GM12878 (cell line): ENCODE measurements around the gene ENOX1. TPM values are rescaled to one million over a fixed set of nuclear protein-coding genes. Genes with fewer than 3 reads are reported as not detected.

Experiments used
- ATAC-seq: fragments of 200-7000 bp; cut with Tn5 transposase; 3 replicates; pipeline ENCODE4 v1.9.1; 2020; ENCODE audit warnings: mild to moderate bottlenecking, moderate library complexity
- BruUV-seq: library from RNA; stranded (reverse); fragments of 400-500 nt; replicated peaks from 2 replicates; lab custom pipeline; 2021; lab: Mats Ljungman, UMichigan
- CTCF ChIA-PET: fragments of 300-600 bp; sonication (Branson Sonifier 250); formaldehyde crosslinking; extraction: SDS; loops from one replicate; lab custom pipeline; 2021; ENCODE audit warnings: inconsistent platforms; lab: Yijun Ruan, JAX
- POLR2A ChIA-PET: fragments of 350-600 bp; formaldehyde crosslinking; extraction: SDS; loops from one replicate; lab custom pipeline; 2021; ENCODE audit warnings: inconsistent platforms; lab: Charles Lee
- RAD21 ChIA-PET: fragments of 300-600 bp; sonication (Branson Sonifier 250); formaldehyde crosslinking; loops from one replicate; lab custom pipeline; 2023; ENCODE audit warnings: antibody characterized with exemption; ENCODE audit not compliant: unreplicated experiment; lab: Charles Lee
- SMC1A ChIA-PET: fragments of 300-600 bp; sonication (Branson Sonifier 250); formaldehyde crosslinking; loops from one replicate; lab custom pipeline; 2023; ENCODE audit not compliant: unreplicated experiment, uncharacterized antibody; lab: Charles Lee
- DNase-seq: peaks from one replicate; pipeline ENCODE4 v3.0.0-alpha.2; 2011; ENCODE audit warnings: low read depth, low spot score
- FAIRE-seq: peaks from 3 replicates; lab custom pipeline; 2011; peaks lifted over from hg19 to GRCh38; lab: Jason Lieb, UNC
- H2AFZ ChIP-seq: 2 replicates; pipeline ENCODE4 v1.6.0; 2011; ENCODE audit warnings: low read depth, low read length, control low read depth; ENCODE audit not compliant: control insufficient read depth
- H3K27ac ChIP-seq: 2 replicates; pipeline ENCODE4 v1.5.1; 2011; ENCODE audit warnings: control low read depth; ENCODE audit not compliant: control insufficient read depth, insufficient read depth
- H3K27me3 ChIP-seq, 2 experiments: replicated peaks in 1 of 2; 2 replicates each; pipeline versions ENCODE4 v1.6.0 to v1.6.1; 2011; ENCODE audit warnings: low read length in 1 of 2; ENCODE audit not compliant: control insufficient read depth in 2 of 2, insufficient read depth in 2 of 2
- H3K36me3 ChIP-seq, 2 experiments: 2 replicates each; pipeline ENCODE4 v1.5.1; 2011; ENCODE audit warnings: low read length in 1 of 2; ENCODE audit not compliant: control insufficient read depth in 2 of 2, insufficient read depth in 2 of 2
- H3K4me1 ChIP-seq: 2 replicates; pipeline ENCODE4 v1.6.1; 2011; ENCODE audit warnings: mild to moderate bottlenecking, low read length, moderate library complexity, mixed read lengths; ENCODE audit not compliant: control insufficient read depth, insufficient read depth
- H3K4me2 ChIP-seq: 2 replicates; pipeline ENCODE4 v1.6.0; 2011; ENCODE audit warnings: control low read depth; ENCODE audit not compliant: control insufficient read depth, insufficient read depth
- H3K4me3 ChIP-seq: fragments of 200-600 bp; sonication (generic); 2 replicates; pipeline ENCODE4 v1.5.1; 2016
- H3K79me2 ChIP-seq: 2 replicates; pipeline ENCODE4 v1.6.0; 2011; ENCODE audit warnings: low read length; ENCODE audit not compliant: control insufficient read depth, insufficient read depth
- H3K9ac ChIP-seq: 2 replicates; pipeline ENCODE4 v1.8.0; 2011; ENCODE audit warnings: low read length, control low read depth, mixed read lengths; ENCODE audit not compliant: control insufficient read depth, insufficient read depth
- H3K9me3 ChIP-seq: replicated peaks from 3 replicates; pipeline ENCODE4 v1.5.1; 2011; ENCODE audit warnings: mild to moderate bottlenecking, low read length; ENCODE audit not compliant: control insufficient read depth, insufficient read depth
- H4K20me1 ChIP-seq: 2 replicates; pipeline ENCODE4 v1.6.0; 2011; ENCODE audit not compliant: control insufficient read depth, insufficient read depth
- BMI1 ChIP-seq: fragments of 450-650 bp; IDR thresholded peaks from 2 replicates; pipeline ENCODE4 v1.6.1; 2016; ENCODE audit warnings: mild to moderate bottlenecking, moderate library complexity, borderline replicate concordance
- BRCA1 ChIP-seq: IDR thresholded peaks from 2 replicates; pipeline ENCODE4 v1.6.1; 2011; ENCODE audit warnings: low read depth, low read length, improper control_type of control experiment
- EZH2 ChIP-seq: IDR thresholded peaks from 2 replicates; pipeline ENCODE4 v1.6.1; 2012; ENCODE audit warnings: low read depth, mild to moderate bottlenecking, control low read depth, inconsistent platforms, low read length, borderline replicate concordance; ENCODE audit not compliant: control insufficient read depth
- IRF4 ChIP-seq: IDR thresholded peaks from 2 replicates; pipeline ENCODE4 v1.6.1; 2011; ENCODE audit warnings: low read depth, low read length
- NRF1 ChIP-seq: conservative IDR thresholded peaks from 2 replicates; pipeline ENCODE4 v1.6.1; 2011; ENCODE audit warnings: mild to moderate bottlenecking, low read depth, low read length, improper control_type of control experiment
- TCF12 ChIP-seq: IDR thresholded peaks from 2 replicates; pipeline ENCODE4 v1.6.1; 2011; ENCODE audit warnings: low read depth, mild to moderate bottlenecking, low read length
- WGBS: methylation state at CpG from one replicate; pipeline ENCODE4 v1.1.6; 2016; ENCODE audit warnings: low lambda C conversion rate; ENCODE audit not compliant: insufficient replicate concordance, insufficient coverage; ENCODE audit errors: missing lambda C conversion rate; 5-methylcytosine and 5-hydroxymethylcytosine counted together
- in situ Hi-C: fragments of 300-500 bp; cut with MboI; formaldehyde crosslinking; loops from 9 replicates; pipeline ENCODE4 v1.14.3; 2018; ENCODE audit warnings: mixed read lengths
- intact Hi-C: fragments of 100-400 bp; cut with micrococcal nuclease; formaldehyde crosslinking; loops from one replicate; pipeline ENCODE4 v1.14.2; 2022; ENCODE audit not compliant: unreplicated experiment
- polyA plus RNA-seq, 11 experiments: library from polyadenylated mRNA; depleted of rRNA in 4 of 11; unstranded in 6 of 11; stranded (reverse) in 5 of 11; fragments of >200 nt; fragmentation: Nextera tagmentation in 4 of 11; fragmentation: Illumina TruSeq in 1 of 11; extraction: Ambion mirVana in 4 of 11; extraction: Trizol in 1 of 11; gene quantifications; 1 replicate in 1 of 11; 2 replicates in 10 of 11; pipeline versions ENCODE4 v1.2.1 to v1.2.3, GENCODE V29; 2011 to 2016; ENCODE audit warnings: inconsistent platforms in 2 of 11, missing spikeins in 2 of 11, low read depth in 1 of 11
- total RNA-seq, 4 experiments: library from RNA; depleted of rRNA in 3 of 4; stranded (reverse); fragments of >200 nt in 3 of 4; fragmentation: Illumina TruSeq in 1 of 4; extraction: Trizol in 1 of 4; gene quantifications; 2 replicates each; pipeline versions ENCODE4 v1.2.1 to v1.2.3, GENCODE V29; 2013 to 2021
- TF ChIP-seq, protein P1 (sequence below): fragments of 450-650 bp; formaldehyde crosslinking; IDR thresholded peaks from 2 replicates; pipeline ENCODE4 v1.5.0; 2022; ENCODE audit warnings: mild to moderate bottlenecking, missing genetic modification characterization
- TF ChIP-seq, protein P2 (sequence below): IDR thresholded peaks from 2 replicates; pipeline ENCODE4 v1.6.1; 2012; ENCODE audit warnings: low read length, inconsistent platforms
- TF ChIP-seq, protein P3 (sequence below): fragments of 450-650 bp; IDR thresholded peaks from 2 replicates; pipeline ENCODE4 v1.6.1; 2017; ENCODE audit warnings: mild to moderate bottlenecking, moderate library complexity
- TF ChIP-seq, protein P4 (sequence below): IDR thresholded peaks from 2 replicates; pipeline ENCODE4 v1.6.1; 2012; ENCODE audit warnings: mild to moderate bottlenecking, low read depth, low read length

ENOX1 gene
- total and polyA plus RNA-seq, 10 of the 15 experiments (the other 5 are each of a cell fraction or from before 2014, with no cell fraction given): 0.11 to 0.26 (median 0.15) TPM

DNA sequence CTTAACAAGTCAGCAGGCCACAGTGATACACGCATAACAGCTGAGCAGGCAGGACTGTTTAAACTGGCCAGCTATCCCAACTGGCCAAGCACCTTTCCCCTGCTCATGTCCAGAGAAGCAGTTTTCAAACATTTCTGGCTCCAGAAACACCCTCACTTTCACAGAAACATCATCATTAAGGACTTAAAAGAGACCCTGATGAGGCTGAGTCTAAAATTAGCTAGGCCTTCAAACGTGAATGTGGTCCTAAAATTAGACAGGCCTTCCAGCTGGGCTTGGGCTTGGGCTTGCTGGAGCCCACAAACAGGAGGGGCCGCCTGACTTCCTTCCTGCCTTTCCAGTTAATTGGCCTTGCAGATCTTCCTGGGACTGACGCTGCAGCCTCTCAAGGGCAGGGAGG is 429.2 kb downstream of the ENOX1 start:
- CTCF ChIA-PET: no interaction called here
- Histone ChIP-seq H3K9ac (no peak overlapping the region), H3K4me2 (no peak overlapping the region), H2AFZ (no peak overlapping the region), H3K27ac (no peak overlapping the region), H3K27me3 (no peaks in the 10 kb centered on the region), H3K4me3 (no peak overlapping the region), H3K79me2 (no peaks in the 10 kb centered on the region), H3K9me3 (no peaks in the 10 kb centered on the region), H3K4me1 (no peaks in the 10 kb centered on the region; the same call in 1 of the 2 replicates), H4K20me1 (no peaks in the 10 kb centered on the region), H3K36me3 (no peaks in the 10 kb centered on the region)
- intact Hi-C loops: no loop called here
- ATAC-seq (no peak), FAIRE-seq (no peak), DNase-seq (no peak)
- whole genome bisulfite sequencing: 40% methylated on average over 4 of the region's 4 CpGs
- no TSS peak for BruUV-seq
- POLR2A ChIA-PET: no interaction called here
- in situ Hi-C loops: loop anchor here (5.0 kb wide), 1 partner anchor 50 kb away; no protein-coding TSS in a partner anchor
- RAD21 ChIA-PET: no interaction called here
- TF ChIP-seq BRCA1: no peak
- TF ChIP-seq, protein P1, sequence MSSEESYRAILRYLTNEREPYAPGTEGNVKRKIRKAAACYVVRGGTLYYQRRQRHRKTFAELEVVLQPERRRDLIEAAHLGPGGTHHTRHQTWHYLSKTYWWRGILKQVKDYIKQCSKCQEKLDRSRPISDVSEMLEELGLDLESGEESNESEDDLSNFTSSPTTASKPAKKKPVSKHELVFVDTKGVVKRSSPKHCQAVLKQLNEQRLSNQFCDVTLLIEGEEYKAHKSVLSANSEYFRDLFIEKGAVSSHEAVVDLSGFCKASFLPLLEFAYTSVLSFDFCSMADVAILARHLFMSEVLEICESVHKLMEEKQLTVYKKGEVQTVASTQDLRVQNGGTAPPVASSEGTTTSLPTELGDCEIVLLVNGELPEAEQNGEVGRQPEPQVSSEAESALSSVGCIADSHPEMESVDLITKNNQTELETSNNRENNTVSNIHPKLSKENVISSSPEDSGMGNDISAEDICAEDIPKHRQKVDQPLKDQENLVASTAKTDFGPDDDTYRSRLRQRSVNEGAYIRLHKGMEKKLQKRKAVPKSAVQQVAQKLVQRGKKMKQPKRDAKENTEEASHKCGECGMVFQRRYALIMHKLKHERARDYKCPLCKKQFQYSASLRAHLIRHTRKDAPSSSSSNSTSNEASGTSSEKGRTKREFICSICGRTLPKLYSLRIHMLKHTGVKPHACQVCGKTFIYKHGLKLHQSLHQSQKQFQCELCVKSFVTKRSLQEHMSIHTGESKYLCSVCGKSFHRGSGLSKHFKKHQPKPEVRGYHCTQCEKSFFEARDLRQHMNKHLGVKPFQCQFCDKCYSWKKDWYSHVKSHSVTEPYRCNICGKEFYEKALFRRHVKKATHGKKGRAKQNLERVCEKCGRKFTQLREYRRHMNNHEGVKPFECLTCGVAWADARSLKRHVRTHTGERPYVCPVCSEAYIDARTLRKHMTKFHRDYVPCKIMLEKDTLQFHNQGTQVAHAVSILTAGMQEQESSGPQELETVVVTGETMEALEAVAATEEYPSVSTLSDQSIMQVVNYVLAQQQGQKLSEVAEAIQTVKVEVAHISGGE (CRISPR knock-in tag): no peak
- no peak for TF ChIP-seq TCF12
- TF ChIP-seq BMI1: no peak
- TF ChIP-seq, protein P2, sequence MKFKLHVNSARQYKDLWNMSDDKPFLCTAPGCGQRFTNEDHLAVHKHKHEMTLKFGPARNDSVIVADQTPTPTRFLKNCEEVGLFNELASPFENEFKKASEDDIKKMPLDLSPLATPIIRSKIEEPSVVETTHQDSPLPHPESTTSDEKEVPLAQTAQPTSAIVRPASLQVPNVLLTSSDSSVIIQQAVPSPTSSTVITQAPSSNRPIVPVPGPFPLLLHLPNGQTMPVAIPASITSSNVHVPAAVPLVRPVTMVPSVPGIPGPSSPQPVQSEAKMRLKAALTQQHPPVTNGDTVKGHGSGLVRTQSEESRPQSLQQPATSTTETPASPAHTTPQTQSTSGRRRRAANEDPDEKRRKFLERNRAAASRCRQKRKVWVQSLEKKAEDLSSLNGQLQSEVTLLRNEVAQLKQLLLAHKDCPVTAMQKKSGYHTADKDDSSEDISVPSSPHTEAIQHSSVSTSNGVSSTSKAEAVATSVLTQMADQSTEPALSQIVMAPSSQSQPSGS: no peak
- TF ChIP-seq IRF4: no peak
- TF ChIP-seq, protein P3, sequence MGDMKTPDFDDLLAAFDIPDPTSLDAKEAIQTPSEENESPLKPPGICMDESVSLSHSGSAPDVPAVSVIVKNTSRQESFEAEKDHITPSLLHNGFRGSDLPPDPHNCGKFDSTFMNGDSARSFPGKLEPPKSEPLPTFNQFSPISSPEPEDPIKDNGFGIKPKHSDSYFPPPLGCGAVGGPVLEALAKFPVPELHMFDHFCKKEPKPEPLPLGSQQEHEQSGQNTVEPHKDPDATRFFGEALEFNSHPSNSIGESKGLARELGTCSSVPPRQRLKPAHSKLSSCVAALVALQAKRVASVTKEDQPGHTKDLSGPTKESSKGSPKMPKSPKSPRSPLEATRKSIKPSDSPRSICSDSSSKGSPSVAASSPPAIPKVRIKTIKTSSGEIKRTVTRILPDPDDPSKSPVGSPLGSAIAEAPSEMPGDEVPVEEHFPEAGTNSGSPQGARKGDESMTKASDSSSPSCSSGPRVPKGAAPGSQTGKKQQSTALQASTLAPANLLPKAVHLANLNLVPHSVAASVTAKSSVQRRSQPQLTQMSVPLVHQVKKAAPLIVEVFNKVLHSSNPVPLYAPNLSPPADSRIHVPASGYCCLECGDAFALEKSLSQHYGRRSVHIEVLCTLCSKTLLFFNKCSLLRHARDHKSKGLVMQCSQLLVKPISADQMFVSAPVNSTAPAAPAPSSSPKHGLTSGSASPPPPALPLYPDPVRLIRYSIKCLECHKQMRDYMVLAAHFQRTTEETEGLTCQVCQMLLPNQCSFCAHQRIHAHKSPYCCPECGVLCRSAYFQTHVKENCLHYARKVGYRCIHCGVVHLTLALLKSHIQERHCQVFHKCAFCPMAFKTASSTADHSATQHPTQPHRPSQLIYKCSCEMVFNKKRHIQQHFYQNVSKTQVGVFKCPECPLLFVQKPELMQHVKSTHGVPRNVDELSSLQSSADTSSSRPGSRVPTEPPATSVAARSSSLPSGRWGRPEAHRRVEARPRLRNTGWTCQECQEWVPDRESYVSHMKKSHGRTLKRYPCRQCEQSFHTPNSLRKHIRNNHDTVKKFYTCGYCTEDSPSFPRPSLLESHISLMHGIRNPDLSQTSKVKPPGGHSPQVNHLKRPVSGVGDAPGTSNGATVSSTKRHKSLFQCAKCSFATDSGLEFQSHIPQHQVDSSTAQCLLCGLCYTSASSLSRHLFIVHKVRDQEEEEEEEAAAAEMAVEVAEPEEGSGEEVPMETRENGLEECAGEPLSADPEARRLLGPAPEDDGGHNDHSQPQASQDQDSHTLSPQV: no peak
- TF ChIP-seq NRF1: no peak
- no peak for TF ChIP-seq EZH2
- TF ChIP-seq, protein P4, sequence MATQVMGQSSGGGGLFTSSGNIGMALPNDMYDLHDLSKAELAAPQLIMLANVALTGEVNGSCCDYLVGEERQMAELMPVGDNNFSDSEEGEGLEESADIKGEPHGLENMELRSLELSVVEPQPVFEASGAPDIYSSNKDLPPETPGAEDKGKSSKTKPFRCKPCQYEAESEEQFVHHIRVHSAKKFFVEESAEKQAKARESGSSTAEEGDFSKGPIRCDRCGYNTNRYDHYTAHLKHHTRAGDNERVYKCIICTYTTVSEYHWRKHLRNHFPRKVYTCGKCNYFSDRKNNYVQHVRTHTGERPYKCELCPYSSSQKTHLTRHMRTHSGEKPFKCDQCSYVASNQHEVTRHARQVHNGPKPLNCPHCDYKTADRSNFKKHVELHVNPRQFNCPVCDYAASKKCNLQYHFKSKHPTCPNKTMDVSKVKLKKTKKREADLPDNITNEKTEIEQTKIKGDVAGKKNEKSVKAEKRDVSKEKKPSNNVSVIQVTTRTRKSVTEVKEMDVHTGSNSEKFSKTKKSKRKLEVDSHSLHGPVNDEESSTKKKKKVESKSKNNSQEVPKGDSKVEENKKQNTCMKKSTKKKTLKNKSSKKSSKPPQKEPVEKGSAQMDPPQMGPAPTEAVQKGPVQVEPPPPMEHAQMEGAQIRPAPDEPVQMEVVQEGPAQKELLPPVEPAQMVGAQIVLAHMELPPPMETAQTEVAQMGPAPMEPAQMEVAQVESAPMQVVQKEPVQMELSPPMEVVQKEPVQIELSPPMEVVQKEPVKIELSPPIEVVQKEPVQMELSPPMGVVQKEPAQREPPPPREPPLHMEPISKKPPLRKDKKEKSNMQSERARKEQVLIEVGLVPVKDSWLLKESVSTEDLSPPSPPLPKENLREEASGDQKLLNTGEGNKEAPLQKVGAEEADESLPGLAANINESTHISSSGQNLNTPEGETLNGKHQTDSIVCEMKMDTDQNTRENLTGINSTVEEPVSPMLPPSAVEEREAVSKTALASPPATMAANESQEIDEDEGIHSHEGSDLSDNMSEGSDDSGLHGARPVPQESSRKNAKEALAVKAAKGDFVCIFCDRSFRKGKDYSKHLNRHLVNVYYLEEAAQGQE: no peak
- SMC1A ChIA-PET: no interaction called here
